GM12873 (cell line): Measurements from ENCODE around the gene TMEM175.

Source experiments
- TF ChIP-seq, protein P1 (sequence below): IDR thresholded peaks from 2 replicates; pipeline ENCODE4 v1.5.1; 2012; ENCODE audit warnings: low read depth, mild to moderate bottlenecking, moderate library complexity, low read length, control low read depth; ENCODE audit not compliant: insufficient read depth; ENCODE audit errors: missing control alignments

The TMEM175 gene

DNA sequence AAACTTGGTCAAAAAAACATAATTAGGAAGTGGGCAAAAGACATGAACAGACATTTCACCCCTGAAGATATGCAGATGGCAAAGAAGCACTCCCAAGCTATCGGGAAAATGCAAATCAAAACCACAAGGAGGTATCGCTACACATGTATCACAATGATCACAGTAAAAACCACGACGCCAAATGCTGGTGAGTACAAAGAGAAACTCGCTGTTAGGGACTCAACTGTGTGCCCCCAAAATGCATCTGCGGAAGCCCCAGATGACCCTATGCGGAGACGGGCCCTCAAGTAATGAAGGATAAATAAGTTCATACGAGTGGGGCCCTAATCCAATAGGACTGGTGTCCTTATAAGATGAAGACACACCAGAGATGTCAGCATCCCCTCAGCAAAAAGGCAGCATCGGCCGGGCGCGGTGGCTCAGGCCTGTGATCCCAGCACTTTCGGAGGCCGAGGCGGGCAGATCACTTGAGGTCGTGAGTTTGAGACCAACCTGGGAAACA is 10.4 kb upstream of the TMEM175 start:
- TF ChIP-seq, protein P1, sequence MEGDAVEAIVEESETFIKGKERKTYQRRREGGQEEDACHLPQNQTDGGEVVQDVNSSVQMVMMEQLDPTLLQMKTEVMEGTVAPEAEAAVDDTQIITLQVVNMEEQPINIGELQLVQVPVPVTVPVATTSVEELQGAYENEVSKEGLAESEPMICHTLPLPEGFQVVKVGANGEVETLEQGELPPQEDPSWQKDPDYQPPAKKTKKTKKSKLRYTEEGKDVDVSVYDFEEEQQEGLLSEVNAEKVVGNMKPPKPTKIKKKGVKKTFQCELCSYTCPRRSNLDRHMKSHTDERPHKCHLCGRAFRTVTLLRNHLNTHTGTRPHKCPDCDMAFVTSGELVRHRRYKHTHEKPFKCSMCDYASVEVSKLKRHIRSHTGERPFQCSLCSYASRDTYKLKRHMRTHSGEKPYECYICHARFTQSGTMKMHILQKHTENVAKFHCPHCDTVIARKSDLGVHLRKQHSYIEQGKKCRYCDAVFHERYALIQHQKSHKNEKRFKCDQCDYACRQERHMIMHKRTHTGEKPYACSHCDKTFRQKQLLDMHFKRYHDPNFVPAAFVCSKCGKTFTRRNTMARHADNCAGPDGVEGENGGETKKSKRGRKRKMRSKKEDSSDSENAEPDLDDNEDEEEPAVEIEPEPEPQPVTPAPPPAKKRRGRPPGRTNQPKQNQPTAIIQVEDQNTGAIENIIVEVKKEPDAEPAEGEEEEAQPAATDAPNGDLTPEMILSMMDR, result no peak

DNA sequence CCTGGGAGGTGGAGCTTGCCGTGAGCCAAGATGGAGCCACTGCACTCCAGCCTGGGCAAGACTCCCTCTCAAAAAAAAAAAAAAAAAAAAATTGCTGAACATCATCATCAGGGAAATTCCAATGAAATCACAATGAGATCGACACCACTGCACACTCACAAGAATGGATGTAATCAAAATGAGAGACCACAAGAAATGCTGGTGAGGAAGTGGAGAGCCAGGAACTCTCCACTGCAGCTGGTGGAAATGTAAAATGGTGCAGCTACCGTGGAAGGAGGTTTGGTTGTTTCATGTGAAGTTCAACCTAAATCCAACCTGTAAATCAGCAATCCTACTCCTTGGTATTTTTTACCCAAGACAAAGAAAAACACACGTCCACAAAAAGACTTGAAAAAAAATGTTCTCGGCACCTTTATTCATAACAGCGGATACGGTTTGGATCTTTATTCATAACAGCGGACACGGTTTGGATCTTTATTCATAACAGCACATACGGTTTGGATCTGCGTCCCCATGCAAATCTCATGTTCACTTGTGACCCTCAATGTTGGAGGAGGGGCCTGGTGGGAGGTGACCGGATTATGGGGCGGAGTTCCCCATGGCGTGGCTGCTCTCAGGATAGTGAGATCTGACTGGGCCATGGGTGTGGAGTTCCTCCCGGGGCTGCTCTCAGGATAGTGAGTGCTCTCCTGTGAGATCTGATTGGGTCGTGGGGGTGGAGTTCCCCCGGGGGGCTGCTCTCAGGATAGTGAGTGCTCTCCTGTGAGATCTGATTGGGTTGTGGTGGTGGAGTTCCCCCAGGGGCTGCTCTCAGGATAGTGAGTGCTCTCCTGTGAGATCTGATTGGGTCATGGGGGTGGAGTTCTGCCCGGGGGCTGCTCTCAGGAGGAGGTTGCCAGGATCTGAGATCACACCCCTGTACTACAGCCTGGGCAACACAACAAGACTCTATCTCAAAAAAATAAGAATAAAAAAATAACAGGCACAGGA is 7.9 kb upstream of the TMEM175 start:
- TF ChIP-seq, protein P1, result no peak

DNA sequence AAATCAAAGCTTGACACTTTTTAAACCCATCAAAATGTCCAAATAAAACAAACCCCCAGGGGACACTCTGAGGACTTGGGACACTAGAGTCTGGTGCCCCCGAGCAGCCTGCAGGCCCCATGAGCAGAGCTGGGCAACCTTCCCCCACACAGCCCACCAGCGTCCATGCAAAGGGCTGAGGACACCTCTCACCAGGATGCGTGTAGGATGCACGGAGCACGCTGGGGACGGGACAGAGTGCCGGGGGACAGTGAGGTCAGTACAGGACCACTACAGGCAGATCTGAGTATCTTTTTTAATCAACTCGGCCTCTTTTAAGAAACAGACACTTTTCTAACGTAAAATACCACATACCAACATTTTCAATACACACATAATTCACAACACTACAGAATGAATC is 7.1 kb upstream of the TMEM175 start:
- TF ChIP-seq, protein P1, result no peak

DNA sequence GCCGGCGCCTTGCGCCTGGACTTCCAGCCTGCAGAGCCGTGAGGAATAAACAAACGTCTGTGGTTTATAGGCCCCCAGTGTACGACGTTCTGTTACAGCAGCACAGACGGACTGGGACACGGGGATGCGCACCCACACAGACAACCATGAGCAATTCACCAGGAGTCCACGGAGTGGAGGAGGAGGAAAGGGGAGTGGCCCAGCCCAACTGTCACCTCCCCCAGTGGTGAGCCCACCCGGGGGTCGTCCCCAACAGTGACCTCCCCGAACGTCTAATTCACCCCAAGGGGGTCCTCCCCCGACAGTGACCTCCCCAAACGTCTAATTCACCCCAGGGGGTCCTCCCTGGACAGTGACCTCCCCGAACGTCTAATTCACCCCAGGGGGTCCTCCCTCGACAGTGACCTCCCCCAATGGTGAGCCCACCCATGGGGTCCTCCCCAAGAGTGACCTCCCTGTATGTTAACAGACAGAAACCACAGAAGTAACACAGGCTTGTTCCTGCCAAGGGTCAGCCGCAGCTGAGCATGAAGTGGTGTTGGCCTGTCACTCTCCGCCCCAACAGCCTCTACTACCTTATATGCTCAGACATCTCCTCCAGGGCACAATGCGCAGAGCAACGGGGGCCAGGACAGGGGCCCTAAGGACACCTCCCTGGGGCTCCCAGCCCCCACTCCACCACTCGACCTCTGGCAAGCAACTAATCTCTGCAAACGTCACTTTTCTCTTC is 6.3 kb upstream of the TMEM175 start:
- TF ChIP-seq, protein P1, result no peak

DNA sequence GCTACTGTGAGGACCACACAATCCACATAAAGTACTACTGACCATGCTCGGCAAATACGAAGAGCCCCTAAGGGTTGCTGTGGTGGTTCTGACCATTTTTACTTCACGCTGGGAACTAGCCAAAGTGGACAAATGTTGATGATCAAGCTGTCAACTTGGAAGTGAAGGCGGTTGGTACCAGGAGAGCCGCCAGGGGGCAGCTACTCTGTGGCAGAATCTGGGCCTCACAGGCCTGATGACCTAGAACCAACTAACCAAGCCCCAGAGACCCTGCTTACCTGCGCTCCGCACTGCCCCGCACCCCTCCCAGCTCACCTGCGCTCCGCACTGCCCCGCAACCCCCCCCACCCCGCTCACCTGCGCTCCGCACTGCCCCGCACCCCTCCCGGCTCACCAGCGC is 5.7 kb upstream of the TMEM175 start:
- TF ChIP-seq, protein P1, result peak; percentile 18

DNA sequence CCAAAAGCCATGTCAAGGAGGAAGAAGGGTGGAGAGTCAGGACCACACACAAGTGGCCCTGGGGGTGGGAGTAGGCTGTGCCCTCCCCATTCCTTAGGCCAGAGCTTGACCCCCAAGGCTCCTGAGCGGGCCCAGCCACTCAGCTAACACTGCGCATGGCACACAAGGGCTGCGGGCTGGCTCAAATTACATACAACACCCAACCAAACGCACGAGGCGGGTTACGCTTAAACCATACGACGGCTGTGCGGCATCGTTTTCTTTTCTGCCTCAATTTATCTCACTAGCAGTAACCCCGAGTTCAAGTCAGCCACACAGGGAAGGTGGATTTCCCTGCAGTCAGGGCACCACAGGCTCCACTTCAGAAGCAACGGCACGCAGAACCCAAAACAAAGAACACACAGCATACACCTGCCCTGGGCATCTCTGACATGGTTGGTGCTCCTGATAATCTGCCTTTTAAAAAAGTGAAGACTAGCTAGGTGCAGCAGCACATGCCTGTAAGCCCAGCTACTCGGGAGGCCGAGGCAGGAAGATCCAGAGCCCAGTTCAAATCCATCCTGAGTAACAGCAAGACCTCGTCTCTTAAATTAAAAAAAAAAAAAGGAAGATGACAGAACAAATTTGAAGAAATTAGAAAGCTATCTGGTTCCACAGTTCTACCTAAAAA is 3.0 kb upstream of the TMEM175 start:
- TF ChIP-seq, protein P1, result no peak
